Fibroblast of lung (primary cell): ENCODE data around the gene FGF22. TPM values are rescaled to one million over a fixed set of nuclear protein-coding genes. Genes with fewer than 3 reads are reported as not detected.

Experiments
- DNase-seq, 2 donors: peaks; one replicate each; pipeline versions ENCODE4 v3.0.0 to v3.0.0-alpha.2; 2010; ENCODE audit warnings: low read depth in 2 of 2
- H2AFZ ChIP-seq: 2 replicates; pipeline ENCODE4 v1.5.1; 2012; ENCODE audit warnings: low read length, control low read depth, inconsistent platforms
- H3K27ac ChIP-seq: 2 replicates; pipeline ENCODE4 v1.5.1; 2011; ENCODE audit warnings: low read length, control low read depth; ENCODE audit not compliant: insufficient read depth
- H3K27me3 ChIP-seq: 2 replicates; pipeline ENCODE4 v1.5.1; 2011; ENCODE audit warnings: mild to moderate bottlenecking, low read length; ENCODE audit not compliant: control insufficient read depth, insufficient read depth
- H3K36me3 ChIP-seq: 2 replicates; pipeline ENCODE4 v1.5.1; 2011; ENCODE audit warnings: low read length; ENCODE audit not compliant: control insufficient read depth, insufficient read depth
- H3K4me1 ChIP-seq: 2 replicates; pipeline ENCODE4 v1.5.1; 2011; ENCODE audit warnings: low read length; ENCODE audit not compliant: control insufficient read depth, insufficient read depth; ENCODE audit errors: extremely low read depth
- H3K4me2 ChIP-seq: 2 replicates; pipeline ENCODE4 v1.5.1; 2011; ENCODE audit warnings: low read length, control low read depth; ENCODE audit not compliant: insufficient read depth; ENCODE audit errors: extremely low read depth
- H3K4me3 ChIP-seq, 4 experiments: fragments of 200-600 bp in 1 of 4; sonication (generic) in 1 of 4; replicated peaks in 1 of 4; 2 replicates each; pipeline ENCODE4 v1.5.1; 2011 to 2016; ENCODE audit warnings: low read length in 4 of 4, low read depth in 3 of 4, mild to moderate bottlenecking in 3 of 4, control low read depth in 2 of 4, inconsistent platforms in 1 of 4, mixed read lengths in 1 of 4; ENCODE audit not compliant: insufficient read depth in 1 of 4; ENCODE audit errors: control extremely low read depth in 1 of 4
- H3K79me2 ChIP-seq: 2 replicates; pipeline ENCODE4 v1.5.1; 2012; ENCODE audit warnings: mild to moderate bottlenecking, low read length, inconsistent platforms; ENCODE audit not compliant: control insufficient read depth, insufficient read depth
- H3K9ac ChIP-seq: 2 replicates; pipeline ENCODE4 v1.5.1; 2011; ENCODE audit warnings: mild to moderate bottlenecking, low read length, control low read depth; ENCODE audit not compliant: insufficient read depth
- H3K9me3 ChIP-seq: 2 replicates; pipeline ENCODE4 v1.5.1; 2012; ENCODE audit warnings: low read depth, low read length; ENCODE audit not compliant: control insufficient read depth, insufficient read depth
- H4K20me1 ChIP-seq: 2 replicates; pipeline ENCODE4 v1.5.1; 2011; ENCODE audit warnings: low read length; ENCODE audit not compliant: control insufficient read depth, insufficient read depth; ENCODE audit errors: extremely low read depth
- CTCF ChIP-seq, 2 donors: IDR thresholded peaks in 1 of 2; conservative IDR thresholded peaks in 1 of 2; 1 replicate in 1 of 2; 2 replicates in 1 of 2; pipeline ENCODE4 v1.5.1; 2011 to 2012; ENCODE audit warnings: low read length in 2 of 2, control low read depth in 1 of 2, inconsistent platforms in 1 of 2, low read depth in 1 of 2, mild to moderate bottlenecking in 1 of 2
- EZH2 ChIP-seq: IDR thresholded peaks from 2 replicates; pipeline ENCODE4 v1.5.1; 2012; ENCODE audit warnings: low read length, control low read depth, mild to moderate bottlenecking; ENCODE audit errors: missing control alignments
- polyA plus RNA-seq, 2 donors: library from polyadenylated mRNA; depleted of rRNA in 1 of 2; stranded (reverse) in 1 of 2; unstranded in 1 of 2; fragments of >200 nt; gene quantifications; 2 replicates each; pipeline ENCODE4 v1.2.1, GENCODE V29; 2011 to 2012; ENCODE audit warnings: missing spikeins in 1 of 2
- total RNA-seq: library from RNA; depleted of rRNA; stranded (reverse); fragments of >200 nt; gene quantifications from 2 replicates; pipeline ENCODE4 v1.2.1, GENCODE V29; 2014

The FGF22 gene
- total and polyA plus RNA-seq, 2 donors (not counting 1 experiment from before 2014, with no cell fraction given), result under 0.01 TPM; not detected in 1

GRCh38 chr19:593505-593904, 46.2 kb upstream of the FGF22 start:
- Histone ChIP-seq H3K4me2 (no peak overlapping the region), H3K27ac (no peak overlapping the region), H3K27me3 (peaks cover 6% of the 10 kb centered on the region), H3K4me3 (no peak overlapping the region), H4K20me1 (no peaks in the 10 kb centered on the region), H3K36me3 (no peaks in the 10 kb centered on the region), H3K79me2 (no peaks in the 10 kb centered on the region), H3K4me1 (no peaks in the 10 kb centered on the region), H3K9ac (no peak overlapping the region), H3K9me3 (no peaks in the 10 kb centered on the region), H2AFZ (no peak overlapping the region)
- TF ChIP-seq CTCF (conservative IDR thresholded peaks at IDR 0.05 in 1 of 2, IDR thresholded peaks at IDR 0.05 in 1 of 2; ENCODE audit: low read depth in 1 of 2, low read length in 2 of 2) (no peak), EZH2 (no peak)
- no peak for DNase-seq

GRCh38 chr19:594265-594870, 45.3 kb upstream of the FGF22 start:
- DNase-seq, result no peak
- Histone ChIP-seq H3K9me3 (no peaks in the 10 kb centered on the region), H4K20me1 (no peaks in the 10 kb centered on the region), H3K27me3 (no peaks in the 10 kb centered on the region), H3K9ac (no peak overlapping the region), H3K4me1 (no peaks in the 10 kb centered on the region), H2AFZ (no peak overlapping the region), H3K4me3 (no peak overlapping the region), H3K4me2 (no peak overlapping the region), H3K27ac (no peak overlapping the region), H3K36me3 (no peaks in the 10 kb centered on the region), H3K79me2 (no peaks in the 10 kb centered on the region)
- TF ChIP-seq CTCF (conservative IDR thresholded peaks at IDR 0.05 in 1 of 2, IDR thresholded peaks at IDR 0.05 in 1 of 2; ENCODE audit: low read depth in 1 of 2, low read length in 2 of 2) (no peak), EZH2 (no peak)

- Histone ChIP-seq H2AFZ (no peak overlapping the region), H3K36me3 (no peaks in the 10 kb centered on the region), H4K20me1 (no peaks in the 10 kb centered on the region), H3K27ac (no peak overlapping the region), H3K79me2 (no peaks in the 10 kb centered on the region), H3K27me3 (no peaks in the 10 kb centered on the region), H3K9me3 (no peaks in the 10 kb centered on the region), H3K4me3 (no peak overlapping the region), H3K9ac (no peak overlapping the region), H3K4me1 (no peaks in the 10 kb centered on the region), H3K4me2 (no peak overlapping the region)
- TF ChIP-seq CTCF (conservative IDR thresholded peaks at IDR 0.05 in 1 of 2, IDR thresholded peaks at IDR 0.05 in 1 of 2; ENCODE audit: low read depth in 1 of 2, low read length in 2 of 2) (no peak), EZH2 (no peak)
- DNase-seq, result no peak
Observed at GRCh38 chr19:595326-596262, 44.1 kb upstream of the FGF22 start.
